HG02885 (cell line): ENCODE measurements around the gene BMP5.

ENCODE experiments used
- ATAC-seq: cut with Tn5 transposase; IDR thresholded peaks from one replicate; pipeline ENCODE4 v1.9.1; 2021; ENCODE audit warnings: mild to moderate bottlenecking; ENCODE audit not compliant: unreplicated experiment, poor library complexity

BMP5 gene

DNA sequence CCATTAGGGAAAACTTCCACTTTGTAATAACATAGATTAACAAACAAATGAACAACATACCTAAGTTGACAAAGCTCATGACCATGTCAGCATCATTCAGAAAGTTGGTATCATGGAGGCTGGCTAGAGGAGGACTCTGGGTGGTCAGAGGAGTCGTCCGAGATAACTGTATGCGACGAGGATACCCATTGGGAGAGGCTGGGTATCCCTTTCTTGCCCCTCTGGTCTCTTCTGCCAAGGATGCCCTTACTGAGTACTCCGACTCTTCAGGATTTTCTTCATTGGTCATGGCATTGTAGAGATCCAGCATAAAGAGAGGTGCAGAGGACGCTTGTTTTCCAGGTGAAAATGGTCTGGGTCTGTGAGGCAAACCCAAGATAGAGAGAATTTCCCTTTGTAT, 1.1 kb downstream of the BMP5 start:
- ATAC-seq: no peak

DNA sequence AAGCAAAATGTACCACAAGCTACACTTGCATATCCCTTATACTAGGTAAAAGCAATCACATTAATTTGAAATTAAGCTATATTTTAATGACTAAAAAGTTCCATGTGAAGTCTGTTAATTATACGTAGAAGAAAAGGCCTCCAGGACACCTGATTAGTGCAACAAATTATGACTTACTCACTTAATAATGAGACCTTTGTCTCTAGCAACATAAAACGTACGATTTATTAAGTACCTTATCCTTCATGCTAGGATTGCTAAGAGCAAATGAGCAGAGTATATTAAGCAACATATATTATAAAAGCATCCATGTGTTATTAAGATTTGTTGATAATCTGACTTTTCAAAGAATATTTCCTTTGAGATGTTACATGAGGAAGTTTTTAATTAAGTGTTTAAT, 2.5 kb downstream of the BMP5 start:
- no peak for ATAC-seq

DNA sequence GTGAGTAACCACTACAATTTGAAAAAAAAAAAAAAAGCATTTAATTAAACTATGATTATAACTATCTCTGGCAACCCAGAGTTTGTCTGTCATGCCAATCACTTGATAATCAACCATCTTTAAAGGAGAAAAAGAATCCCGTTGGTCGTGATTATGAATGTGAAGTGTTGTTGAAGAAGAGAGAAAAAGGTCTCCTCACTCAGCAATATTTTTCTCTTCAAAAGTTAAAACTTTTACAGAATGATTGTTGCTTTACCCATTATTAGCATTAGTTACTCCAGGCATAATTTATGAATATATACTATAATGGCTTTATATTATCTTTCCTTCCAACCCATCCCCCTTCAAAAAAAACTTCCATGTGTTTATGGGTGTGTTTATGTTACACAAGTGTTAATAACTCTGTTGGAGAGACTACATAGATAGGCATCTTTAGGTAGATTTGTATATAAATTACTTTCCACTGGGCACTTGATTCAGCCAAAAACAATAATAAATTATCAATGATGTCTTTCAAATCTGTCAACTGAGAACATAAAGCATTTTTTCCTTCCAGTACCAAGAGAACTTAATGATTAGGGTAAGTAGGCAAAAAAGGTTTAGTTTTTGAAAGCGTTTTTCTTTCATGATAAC, 5.1 kb downstream of the BMP5 start:
- ATAC-seq: no peak

DNA sequence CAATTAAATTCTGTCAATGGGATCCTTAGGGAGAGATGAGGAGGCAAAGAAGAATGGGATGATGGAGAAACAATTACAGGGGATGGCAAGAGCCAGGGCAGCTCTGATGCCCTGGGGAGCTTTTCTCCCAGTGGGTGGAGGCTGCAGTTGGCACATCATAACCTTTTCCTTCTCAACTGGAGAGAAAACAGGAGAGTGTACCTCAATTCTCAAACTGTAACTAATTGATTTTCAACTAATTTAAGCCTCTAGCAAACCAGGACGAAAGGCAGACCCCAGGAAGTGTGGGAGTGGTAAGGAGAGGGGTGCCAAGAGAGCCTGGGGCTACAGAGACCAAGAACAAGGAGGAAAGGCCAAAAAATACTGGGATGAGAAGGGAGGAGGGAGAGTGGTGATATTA, 5.7 kb downstream of the BMP5 start:
- ATAC-seq: no peak

DNA sequence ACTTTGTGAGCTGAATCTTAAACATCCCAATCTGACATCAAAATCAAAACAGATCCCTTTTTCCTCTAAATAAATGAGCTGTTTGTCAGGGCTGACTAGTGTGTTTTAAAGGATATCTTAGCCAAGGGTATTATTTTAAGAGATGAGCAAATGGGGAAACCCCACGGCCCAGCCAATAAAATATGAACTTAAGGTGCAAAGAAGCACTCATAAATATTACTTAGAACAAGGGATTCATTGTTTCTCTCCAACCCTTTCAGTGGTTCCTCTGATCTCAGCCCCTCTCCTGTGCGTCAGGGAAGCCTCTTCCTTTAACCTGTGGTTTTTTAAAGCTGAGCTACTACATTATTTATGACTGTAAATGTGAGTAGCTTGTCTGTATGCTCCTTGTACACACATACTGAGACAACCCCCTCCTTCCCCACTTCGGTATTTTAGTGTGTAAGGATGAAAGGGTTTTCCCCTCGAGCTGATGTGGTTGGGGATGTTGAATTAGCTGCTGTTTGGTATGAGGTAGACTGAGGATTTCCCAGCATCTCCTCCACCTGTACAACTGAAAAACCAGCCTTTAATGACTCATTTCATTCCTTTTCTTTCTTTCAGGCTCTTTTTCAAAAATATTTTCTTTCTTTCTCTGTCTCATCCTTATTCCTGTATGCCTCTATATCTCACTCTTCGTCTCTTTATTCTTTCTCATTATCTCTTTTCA, 6.5 kb downstream of the BMP5 start:
- peak; percentile 96 for ATAC-seq

DNA sequence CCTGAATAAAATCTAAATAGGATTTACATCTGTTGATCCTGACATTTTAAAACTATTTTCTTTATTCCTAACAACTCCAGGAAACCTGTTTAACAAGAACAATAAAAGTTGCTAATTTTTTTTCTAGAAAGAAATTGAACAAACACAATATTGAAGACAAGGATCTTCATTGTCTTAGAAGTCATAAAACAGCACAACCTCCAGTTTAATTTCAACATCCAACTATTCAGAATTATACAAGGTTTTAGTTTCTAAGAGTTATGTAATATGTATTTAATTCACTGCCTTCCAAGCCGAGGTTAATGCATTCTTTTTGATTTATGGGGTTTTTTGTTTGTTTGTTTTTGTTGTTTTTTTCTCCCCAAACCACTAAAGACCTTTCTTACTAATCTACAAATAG, 7.2 kb downstream of the BMP5 start:
- no peak for ATAC-seq

DNA sequence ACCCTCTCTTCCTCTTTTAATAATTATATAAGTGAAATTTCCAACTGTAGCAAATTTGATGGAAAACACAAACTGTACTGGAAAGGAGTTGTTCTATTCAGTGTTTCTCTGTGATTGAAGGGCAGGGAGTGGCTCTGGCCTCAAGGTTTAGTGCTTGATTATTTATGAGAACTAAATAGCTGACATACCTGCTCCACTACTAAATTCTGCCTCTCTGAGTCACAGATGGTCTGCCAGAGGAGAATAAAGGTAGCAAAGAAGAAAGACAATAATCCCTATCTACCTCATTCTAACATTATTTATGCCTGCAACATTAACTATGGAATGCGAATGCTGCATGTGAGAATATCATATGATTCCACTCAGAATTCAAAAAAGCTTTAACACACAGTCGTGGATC, 9.3 kb downstream of the BMP5 start:
- ATAC-seq: no peak

DNA sequence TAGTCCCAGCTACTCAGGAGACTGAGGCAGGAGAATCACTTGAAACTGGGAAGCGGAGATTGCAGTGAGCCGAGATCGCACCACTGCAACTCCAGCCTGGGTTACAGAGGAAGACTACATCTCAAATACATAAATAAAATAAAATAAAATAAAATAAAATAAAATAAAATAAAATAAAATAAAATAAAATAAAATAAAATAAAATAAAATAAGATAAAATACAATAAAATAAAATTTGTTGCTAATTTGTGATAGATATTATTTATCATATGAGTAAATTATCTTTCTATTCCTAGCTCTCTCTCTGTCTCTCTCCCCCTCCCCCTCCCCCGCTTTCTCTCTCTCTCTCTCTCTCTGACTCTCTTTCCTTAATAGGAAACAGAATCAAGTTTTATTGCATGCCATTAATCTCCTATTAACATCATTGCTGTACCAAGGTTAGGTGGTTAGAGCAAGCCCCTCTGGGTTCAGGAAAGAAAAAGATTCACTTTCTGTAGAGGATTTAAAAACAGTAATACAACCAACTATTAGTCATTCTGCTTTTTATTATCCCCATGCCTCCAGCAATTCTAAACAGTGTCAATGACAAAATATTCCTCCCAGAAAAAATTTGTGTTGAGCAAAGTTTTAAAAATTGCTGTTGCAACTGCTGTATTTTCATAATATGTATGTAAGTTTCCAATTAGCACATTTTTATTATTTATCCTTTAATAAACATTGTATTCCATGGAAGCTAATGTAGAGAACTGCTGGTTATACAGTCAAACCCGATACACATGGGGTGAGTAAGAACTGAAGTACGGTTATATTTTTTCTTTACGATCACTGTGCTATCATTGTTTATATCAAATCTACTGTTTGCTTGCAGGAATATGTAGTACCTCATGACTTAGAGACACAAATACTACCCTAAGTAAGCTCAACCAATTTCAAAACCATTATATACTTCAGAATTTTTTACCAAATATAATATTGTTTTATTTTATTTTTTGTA, 22.1 kb downstream of the BMP5 start:
- ATAC-seq: no peak

DNA sequence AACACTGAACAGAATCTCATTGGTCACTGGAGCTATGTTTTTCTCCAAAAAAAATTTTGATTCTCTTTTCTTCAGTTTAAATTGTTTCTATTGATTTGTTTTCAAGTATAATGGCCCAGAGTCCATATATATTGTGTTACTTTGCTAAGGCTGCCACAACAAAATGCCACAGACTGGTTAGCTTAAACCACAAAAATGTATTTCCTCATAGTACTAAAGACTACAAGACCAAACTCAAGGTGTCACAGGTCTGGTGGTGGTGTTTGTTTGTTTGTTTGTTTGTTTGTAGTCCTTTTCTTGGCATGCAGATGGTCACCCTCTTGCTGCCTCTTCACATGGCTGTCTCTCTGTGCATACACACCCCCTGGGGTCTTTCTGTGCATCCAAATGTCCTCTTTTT, 34.0 kb downstream of the BMP5 start:
- no peak for ATAC-seq

DNA sequence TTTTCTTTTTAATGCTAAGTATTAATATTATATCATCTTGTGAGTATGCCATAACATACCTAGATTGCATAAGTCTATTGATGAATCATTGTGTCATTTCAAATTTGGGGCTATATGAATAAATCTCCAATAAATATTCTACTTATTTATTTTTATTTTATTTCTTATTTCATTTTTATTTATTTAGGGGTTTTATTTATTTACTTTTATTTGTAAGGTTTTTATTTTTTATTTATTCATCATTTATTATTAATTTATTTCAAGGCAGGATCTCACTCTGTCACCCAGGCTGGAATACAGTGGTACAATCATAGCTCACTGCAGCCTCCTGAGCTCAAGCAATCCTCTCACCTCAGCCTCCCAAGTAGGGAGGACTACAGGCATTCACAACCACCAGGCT, 36.3 kb downstream of the BMP5 start:
- no peak for ATAC-seq

DNA sequence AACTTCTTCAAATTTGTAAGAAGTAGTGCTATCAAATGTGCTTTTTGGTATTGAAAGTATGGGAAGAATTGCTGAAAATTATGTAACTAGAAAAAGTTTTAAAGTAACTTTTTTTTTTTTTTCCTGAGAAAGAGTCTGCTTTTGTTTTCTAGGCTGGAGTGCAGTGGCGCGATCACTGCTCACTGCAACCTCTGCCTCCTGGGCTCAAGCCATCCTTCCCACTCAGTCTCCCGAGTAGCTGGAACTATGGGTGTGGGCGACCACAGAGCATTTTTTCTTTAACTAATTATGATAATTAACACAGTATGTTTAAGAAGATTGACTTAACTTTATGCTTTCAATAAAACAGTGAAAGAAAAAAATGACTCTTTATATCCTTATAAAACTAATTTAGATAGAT, 38.4 kb downstream of the BMP5 start:
- ATAC-seq: no peak

DNA sequence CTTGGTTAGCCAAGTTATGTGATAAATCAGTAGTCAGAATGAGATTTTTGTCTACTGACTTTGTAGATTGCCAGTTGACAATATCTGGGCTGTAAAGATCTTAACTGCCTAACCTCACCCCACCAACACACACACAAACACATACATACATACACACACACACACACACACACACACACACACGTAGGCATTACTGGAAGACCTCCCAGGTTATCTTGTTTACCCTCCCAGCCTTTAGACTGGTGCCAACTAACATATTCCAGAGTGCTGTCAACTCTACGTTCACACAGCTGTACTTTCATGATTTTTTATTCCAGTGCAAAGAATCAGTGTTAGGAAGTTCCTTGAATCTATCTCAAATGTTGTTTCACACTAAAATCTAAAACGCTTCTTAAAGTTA, 38.9 kb downstream of the BMP5 start:
- no peak for ATAC-seq

DNA sequence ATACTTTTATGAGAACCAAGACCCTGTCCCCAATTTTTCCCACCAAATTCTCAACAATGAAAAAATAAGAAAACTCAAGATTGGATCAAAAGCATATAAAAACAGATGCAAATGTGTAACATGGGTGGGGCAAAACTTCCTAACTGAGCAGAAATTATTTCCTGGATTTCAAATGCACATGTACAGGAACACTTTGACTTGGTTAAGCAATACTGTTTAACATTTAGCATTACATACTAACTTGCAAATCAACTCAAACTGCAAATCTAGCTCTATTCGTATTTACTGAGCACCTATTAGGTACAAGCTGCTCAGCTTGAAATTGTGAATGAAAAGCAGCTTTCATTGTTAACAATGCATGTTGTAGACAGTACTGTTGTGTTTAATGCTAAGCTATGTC, 40.2 kb downstream of the BMP5 start:
- ATAC-seq: no peak

DNA sequence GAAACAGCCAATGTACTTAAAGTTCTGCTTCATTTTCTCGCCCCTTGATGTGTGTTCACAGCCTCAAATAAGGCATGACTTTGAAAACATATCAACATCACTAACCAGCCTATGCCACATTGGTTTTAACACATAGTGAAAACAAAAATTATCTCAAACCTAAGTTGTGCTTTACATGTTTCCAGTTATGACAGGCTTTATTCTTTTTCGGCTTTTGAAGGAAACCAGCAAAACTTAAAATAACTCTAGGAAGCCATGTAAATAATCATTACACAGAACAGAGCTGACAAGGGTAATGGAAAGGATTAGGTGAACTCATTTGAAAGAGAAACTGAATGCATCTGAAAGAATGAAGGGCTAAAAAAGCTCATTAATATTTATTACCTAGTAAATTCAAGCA, 42.1 kb downstream of the BMP5 start:
- no peak for ATAC-seq

DNA sequence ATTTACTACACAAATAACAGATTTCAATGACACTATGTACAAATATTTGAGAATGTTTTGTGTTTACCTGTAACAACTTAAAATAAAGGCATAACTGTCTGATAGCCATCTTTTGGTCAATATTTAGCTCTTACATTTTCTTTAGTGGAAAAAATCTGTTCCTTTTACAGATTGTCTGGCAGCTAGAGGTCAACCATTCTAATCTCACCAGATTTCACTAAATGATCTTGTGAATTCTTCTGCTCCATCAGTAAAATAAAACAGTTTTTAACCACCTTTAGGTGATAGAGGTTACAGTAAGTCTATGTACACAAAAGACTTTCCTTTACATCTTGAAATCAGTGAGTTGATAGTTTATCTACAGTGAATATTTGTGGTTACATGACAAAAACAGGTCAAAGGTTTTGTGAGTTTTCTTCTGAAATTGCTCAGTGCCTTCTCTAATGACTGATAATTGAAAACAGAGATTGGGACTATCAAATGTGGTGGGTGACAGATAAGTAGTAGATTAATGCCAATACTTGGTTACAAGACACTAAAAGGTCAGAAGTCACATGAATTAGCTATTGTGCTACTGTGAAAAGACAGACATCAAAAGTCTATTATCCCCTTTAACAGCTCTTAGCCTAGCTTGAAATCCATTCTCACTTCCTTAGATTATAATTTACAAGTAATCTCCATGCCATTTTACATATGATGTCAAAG, 47.4 kb downstream of the BMP5 start:
- no peak for ATAC-seq

DNA sequence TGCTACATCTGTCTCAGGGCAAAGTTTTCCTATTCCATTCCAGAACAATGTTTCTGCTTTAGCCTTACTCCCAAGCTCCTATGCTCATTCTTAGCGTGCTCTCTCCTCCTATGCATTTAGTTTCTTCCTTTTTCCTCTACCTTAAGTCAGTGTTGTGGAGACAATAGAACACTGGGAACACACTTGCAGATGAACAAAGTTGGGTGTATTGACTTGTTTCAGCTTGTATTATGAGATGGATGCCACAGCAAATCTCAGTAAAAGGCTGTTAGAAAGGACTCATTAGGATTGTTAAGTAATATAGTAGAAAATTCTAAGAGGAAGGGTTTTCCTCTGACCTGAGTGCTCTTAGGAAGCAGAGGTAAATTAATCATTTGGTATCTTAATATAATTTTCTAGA, 48.4 kb downstream of the BMP5 start:
- ATAC-seq: no peak

DNA sequence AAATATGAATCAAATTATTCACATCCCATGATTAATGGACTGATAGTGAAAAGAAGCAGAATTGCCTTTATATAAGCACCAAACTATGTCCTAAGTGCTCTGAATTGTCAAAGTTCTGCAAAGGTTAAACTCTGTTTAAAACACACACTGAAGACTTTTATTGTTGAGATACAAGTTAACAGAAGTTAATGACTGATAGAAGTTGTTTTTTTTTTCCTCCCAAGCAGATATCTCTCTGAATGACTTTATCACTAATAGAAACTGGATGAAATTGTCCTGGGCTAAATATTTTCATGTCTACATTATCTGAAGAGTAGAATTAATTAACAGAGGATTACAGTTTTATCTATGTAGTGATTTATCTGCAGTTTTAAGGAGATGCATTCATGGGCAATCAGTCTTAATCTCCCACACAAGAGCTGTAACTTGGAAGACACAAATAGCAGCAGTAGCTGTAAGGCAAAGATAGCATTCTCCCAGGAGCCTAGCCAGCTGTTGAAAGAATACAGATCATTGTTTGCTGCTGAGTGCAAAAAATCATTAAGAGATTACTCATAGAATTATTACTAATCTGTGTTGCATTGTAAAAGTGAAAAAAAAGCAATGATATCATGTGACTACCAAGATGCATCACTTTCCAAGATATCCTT, 49.9 kb downstream of the BMP5 start:
- ATAC-seq: no peak

DNA sequence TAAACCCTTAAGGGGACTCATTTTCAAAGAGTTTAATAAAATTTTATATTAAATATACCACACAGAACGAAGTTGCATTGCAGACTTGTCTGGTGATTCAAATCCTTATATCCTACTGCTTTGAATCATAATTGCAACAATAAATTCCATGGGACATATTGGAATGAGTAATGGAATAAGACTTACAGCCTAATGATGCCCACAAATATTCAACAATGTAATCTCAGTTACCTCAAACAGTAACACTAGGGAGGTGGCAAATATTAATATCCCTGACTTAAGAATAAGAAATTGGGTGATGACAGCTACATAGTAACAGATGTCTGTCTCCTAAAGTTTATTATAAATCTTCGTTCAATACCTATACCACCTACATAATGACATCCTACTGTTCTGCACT, 52.6 kb downstream of the BMP5 start:
- ATAC-seq: no peak

DNA sequence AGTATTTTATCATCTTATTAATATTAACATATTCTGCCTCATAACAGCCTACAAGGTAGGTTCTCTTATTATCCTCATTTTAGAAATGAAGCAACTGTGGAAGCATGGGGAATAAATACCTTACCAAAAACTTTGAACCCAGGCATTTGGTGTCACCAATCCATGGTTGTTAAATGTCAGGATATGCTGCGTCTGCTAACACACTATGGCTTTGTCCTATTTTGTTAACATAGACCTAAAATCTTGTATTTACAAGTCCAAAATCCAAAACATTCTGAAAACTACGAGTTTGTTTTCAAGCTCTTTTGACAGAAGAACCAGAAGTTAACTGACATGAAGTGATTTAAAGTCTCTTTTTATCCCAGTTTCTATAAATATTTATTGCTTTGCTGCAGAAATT, 53.4 kb downstream of the BMP5 start:
- ATAC-seq: no peak

DNA sequence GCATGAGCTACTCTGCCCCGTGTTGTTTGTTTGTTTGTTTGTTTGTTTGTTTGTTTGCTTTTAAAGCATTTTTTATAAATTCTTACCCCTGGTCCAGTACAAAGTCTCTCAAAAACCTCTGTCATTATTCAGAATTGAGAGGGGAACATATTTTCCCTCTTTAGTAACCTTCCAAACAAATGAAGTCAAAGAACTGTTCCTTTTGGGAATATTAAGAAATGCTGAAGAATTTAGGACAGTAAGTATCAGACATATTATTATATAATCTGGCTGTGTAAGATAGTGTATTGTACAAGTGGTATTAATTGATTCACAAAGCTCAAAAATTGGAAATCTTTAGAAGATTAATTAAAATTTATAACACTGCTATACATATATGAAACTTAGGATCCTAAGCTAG, 54.7 kb downstream of the BMP5 start:
- no peak for ATAC-seq
